PFSK-1 (cell line): ENCODE measurements around the gene CCDC77.

Experiments used
- FOXP2 ChIP-seq: optimal IDR thresholded peaks from 2 replicates; pipeline ENCODE3; 2011; ENCODE audit warnings: borderline replicate concordance, control low read depth, inconsistent platforms; ENCODE audit not compliant: insufficient read depth; ENCODE audit errors: extremely low read length, extremely low read depth
- POLR2AphosphoS5 ChIP-seq: IDR thresholded peaks from 2 replicates; pipeline ENCODE4 v1.6.1; 2012; ENCODE audit warnings: low read depth, mild to moderate bottlenecking, control low read depth, low read length, moderate library complexity
- SIN3A ChIP-seq: IDR thresholded peaks from 2 replicates; pipeline ENCODE4 v1.6.1; 2012; ENCODE audit warnings: mild to moderate bottlenecking, low read length, moderate library complexity, borderline replicate concordance; ENCODE audit not compliant: insufficient read depth
- TAF1 ChIP-seq: IDR thresholded peaks from 2 replicates; pipeline ENCODE4 v1.6.1; 2012; ENCODE audit warnings: low read length, control low read depth, borderline replicate concordance; ENCODE audit not compliant: insufficient read depth
- TF ChIP-seq, protein P1 (sequence below), 2 experiments: IDR thresholded peaks; 2 replicates each; pipeline versions ENCODE4 v1.6.1 to v1.8.0; 2011 to 2012; ENCODE audit warnings: low read depth in 2 of 2, low read length in 2 of 2, control low read depth in 1 of 2, inconsistent platforms in 1 of 2, mild to moderate bottlenecking in 1 of 2, moderate library complexity in 1 of 2; ENCODE audit not compliant: insufficient read depth in 1 of 2

DNA sequence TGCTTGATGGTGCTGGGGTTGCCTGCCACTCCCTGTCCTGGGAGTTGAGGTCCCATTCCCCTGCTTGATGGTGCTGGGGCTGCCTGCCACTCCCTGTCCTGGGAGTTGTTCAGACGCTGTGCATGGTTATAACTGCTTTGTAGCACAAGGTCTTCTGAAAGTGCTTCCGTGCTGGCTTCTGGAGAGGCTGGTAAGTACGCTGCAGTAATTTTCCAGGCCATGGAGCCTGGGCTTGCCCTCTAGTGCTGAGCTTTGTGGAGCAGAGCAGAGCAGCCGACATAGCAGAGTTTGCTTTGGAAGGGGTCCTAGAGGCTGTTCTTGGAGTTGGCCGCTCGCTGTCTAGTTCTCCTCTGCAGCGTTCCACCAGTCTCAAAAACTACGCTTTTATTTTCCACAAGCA, 64.6 kb downstream of the CCDC77 start:
- TF ChIP-seq POLR2AphosphoS5 (no peak), TAF1 (no peak), FOXP2 (no peak), SIN3A (no peak)
- TF ChIP-seq, protein P1, sequence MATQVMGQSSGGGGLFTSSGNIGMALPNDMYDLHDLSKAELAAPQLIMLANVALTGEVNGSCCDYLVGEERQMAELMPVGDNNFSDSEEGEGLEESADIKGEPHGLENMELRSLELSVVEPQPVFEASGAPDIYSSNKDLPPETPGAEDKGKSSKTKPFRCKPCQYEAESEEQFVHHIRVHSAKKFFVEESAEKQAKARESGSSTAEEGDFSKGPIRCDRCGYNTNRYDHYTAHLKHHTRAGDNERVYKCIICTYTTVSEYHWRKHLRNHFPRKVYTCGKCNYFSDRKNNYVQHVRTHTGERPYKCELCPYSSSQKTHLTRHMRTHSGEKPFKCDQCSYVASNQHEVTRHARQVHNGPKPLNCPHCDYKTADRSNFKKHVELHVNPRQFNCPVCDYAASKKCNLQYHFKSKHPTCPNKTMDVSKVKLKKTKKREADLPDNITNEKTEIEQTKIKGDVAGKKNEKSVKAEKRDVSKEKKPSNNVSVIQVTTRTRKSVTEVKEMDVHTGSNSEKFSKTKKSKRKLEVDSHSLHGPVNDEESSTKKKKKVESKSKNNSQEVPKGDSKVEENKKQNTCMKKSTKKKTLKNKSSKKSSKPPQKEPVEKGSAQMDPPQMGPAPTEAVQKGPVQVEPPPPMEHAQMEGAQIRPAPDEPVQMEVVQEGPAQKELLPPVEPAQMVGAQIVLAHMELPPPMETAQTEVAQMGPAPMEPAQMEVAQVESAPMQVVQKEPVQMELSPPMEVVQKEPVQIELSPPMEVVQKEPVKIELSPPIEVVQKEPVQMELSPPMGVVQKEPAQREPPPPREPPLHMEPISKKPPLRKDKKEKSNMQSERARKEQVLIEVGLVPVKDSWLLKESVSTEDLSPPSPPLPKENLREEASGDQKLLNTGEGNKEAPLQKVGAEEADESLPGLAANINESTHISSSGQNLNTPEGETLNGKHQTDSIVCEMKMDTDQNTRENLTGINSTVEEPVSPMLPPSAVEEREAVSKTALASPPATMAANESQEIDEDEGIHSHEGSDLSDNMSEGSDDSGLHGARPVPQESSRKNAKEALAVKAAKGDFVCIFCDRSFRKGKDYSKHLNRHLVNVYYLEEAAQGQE (IDR thresholded peaks at IDR 0.05; ENCODE audit: insufficient read depth in 1 of 2, low read depth in 2 of 2, low read length in 2 of 2), result no peak
